ENCODE measurements around the gene KCNK15.

DNA sequence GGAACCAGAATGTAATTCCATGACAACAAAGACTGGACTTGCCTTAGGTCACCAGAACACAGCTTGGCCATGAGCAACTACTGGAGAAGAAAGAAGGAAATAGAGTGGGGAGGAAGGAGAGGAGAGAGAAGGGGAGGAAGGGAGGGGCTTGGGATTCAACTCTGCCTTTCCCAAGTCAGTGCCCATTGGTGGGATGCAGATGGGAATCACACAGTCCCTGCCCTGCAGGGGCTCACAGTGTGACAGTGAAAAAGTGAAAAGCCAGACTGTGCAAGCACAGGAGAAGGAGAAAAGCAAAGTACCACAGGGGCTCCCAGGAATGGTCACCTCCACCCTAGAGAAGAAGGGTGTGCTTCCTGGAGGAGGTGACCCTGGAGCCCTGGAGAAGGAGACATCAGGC is 50.6 kb downstream of the KCNK15 start:
- TF ChIP-seq POLR2A (IDR thresholded peaks at IDR 0.05; ENCODE audit: low read depth, low read length) (no peak), TAF1 (IDR thresholded peaks at IDR 0.05; ENCODE audit: borderline replicate concordance, low read depth, low read length) (no peak), POLR2AphosphoS5 (IDR thresholded peaks at IDR 0.05; ENCODE audit: low read depth, low read length) (no peak)

All from GM12892 (cell line).